Measurements from ENCODE around the gene SBSN. TPM values are rescaled to one million over a fixed set of nuclear protein-coding genes. Genes with fewer than 3 reads are reported as not detected.

Gene SBSN
- total RNA-seq, 2 experiments from 2014 or later: not detected

GRCh38 chr19:35558400-35559280, 30.5 kb upstream of the SBSN start:
- peaks cover 66% of the 10 kb centered on the region for H3K27me3 Mint-ChIP-seq
- no peak for DNase-seq
- no peak overlapping the region for H3K4me3 Mint-ChIP-seq
- peaks cover 2% of the 10 kb centered on the region for H3K36me3 Mint-ChIP-seq
- H3K4me1 Mint-ChIP-seq: peaks cover 3% of the 10 kb centered on the region
- H3K9me3 Mint-ChIP-seq: no peaks in the 10 kb centered on the region
- no peak overlapping the region for H3K27ac Mint-ChIP-seq

- Mint-ChIP-seq H3K27ac (no peak overlapping the region), H3K36me3 (peaks cover 2% of the 10 kb centered on the region), H3K9me3 (no peaks in the 10 kb centered on the region), H3K27me3 (peaks cover 60% of the 10 kb centered on the region), H3K4me3 (peak overlapping the region; percentile 59), H3K4me1 (peaks cover 3% of the 10 kb centered on the region)
- DNase-seq: peak; percentile 72
Observed at GRCh38 chr19:35557539-35558399, 29.7 kb upstream of the SBSN start.

- no peak overlapping the region for H3K4me3 Mint-ChIP-seq
Observed at GRCh38 chr19:35556846-35557538, 28.9 kb upstream of the SBSN start.

GRCh38 chr19:35556025-35556590, 28.0 kb upstream of the SBSN start:
- Mint-ChIP-seq H3K36me3 (peaks cover 2% of the 10 kb centered on the region), H3K27ac (no peak overlapping the region), H3K27me3 (peaks cover 44% of the 10 kb centered on the region), H3K4me1 (peaks cover 3% of the 10 kb centered on the region), H3K9me3 (no peaks in the 10 kb centered on the region), H3K4me3 (no peak overlapping the region)
- no peak for DNase-seq

More at GRCh38 chr19:35556846-35557538, 28.9 kb upstream of the SBSN start:
- Mint-ChIP-seq H3K36me3 (peaks cover 2% of the 10 kb centered on the region), H3K9me3 (no peaks in the 10 kb centered on the region), H3K4me1 (peaks cover 3% of the 10 kb centered on the region), H3K27ac (no peak overlapping the region), H3K27me3 (peaks cover 52% of the 10 kb centered on the region)
- no peak for DNase-seq

GRCh38 chr19:35555301-35556005, 27.3 kb upstream of the SBSN start:
- Mint-ChIP-seq H3K27ac (no peak overlapping the region), H3K27me3 (peaks cover 38% of the 10 kb centered on the region)
- DNase-seq: no peak

GRCh38 chr19:35554076-35554475, 26.0 kb upstream of the SBSN start:
- DNase-seq: no peak
- Mint-ChIP-seq H3K4me3 (no peak overlapping the region), H3K4me1 (peaks cover 7% of the 10 kb centered on the region), H3K36me3 (peaks cover 5% of the 10 kb centered on the region), H3K9me3 (no peaks in the 10 kb centered on the region), H3K27ac (no peak overlapping the region), H3K27me3 (peaks cover 24% of the 10 kb centered on the region)

More at GRCh38 chr19:35555301-35556005, 27.3 kb upstream of the SBSN start:
- Mint-ChIP-seq H3K4me1 (peaks cover 3% of the 10 kb centered on the region), H3K4me3 (no peak overlapping the region), H3K9me3 (no peaks in the 10 kb centered on the region), H3K36me3 (peaks cover 5% of the 10 kb centered on the region)

- H3K36me3 Mint-ChIP-seq: peaks cover 5% of the 10 kb centered on the region
- H3K4me3 Mint-ChIP-seq: no peak overlapping the region
- DNase-seq: no peak
- H3K4me1 Mint-ChIP-seq: peaks cover 13% of the 10 kb centered on the region
- peaks cover 18% of the 10 kb centered on the region for H3K27me3 Mint-ChIP-seq
- no peaks in the 10 kb centered on the region for H3K9me3 Mint-ChIP-seq
- H3K27ac Mint-ChIP-seq: no peak overlapping the region
Observed at GRCh38 chr19:35553385-35554000, 25.4 kb upstream of the SBSN start.

- no peak for DNase-seq
- H3K27ac Mint-ChIP-seq: no peak overlapping the region
- H3K4me1 Mint-ChIP-seq: peaks cover 12% of the 10 kb centered on the region
- no peaks in the 10 kb centered on the region for H3K9me3 Mint-ChIP-seq
- peaks cover 15% of the 10 kb centered on the region for H3K27me3 Mint-ChIP-seq
- H3K36me3 Mint-ChIP-seq: peaks cover 8% of the 10 kb centered on the region
- no peak overlapping the region for H3K4me3 Mint-ChIP-seq
Observed at GRCh38 chr19:35552534-35553384, 24.6 kb upstream of the SBSN start.

GRCh38 chr19:35551091-35551810, 23.1 kb upstream of the SBSN start:
- H3K27ac Mint-ChIP-seq: no peak overlapping the region
- no peak for DNase-seq
- H3K4me3 Mint-ChIP-seq: no peak overlapping the region
- H3K4me1 Mint-ChIP-seq: peaks cover 23% of the 10 kb centered on the region
- H3K9me3 Mint-ChIP-seq: no peaks in the 10 kb centered on the region
- peaks cover 17% of the 10 kb centered on the region for H3K36me3 Mint-ChIP-seq
- peaks cover 3% of the 10 kb centered on the region for H3K27me3 Mint-ChIP-seq

GRCh38 chr19:35549879-35550523, 21.9 kb upstream of the SBSN start:
- Mint-ChIP-seq H3K9me3 (no peaks in the 10 kb centered on the region), H3K27me3 (no peaks in the 10 kb centered on the region), H3K4me1 (peaks cover 25% of the 10 kb centered on the region), H3K27ac (no peak overlapping the region), H3K4me3 (no peak overlapping the region), H3K36me3 (peaks cover 19% of the 10 kb centered on the region)
- DNase-seq: no peak

- DNase-seq: peak; percentile 43
- peaks cover 27% of the 10 kb centered on the region for H3K36me3 Mint-ChIP-seq
- H3K9me3 Mint-ChIP-seq: no peaks in the 10 kb centered on the region
- H3K27ac Mint-ChIP-seq: no peak overlapping the region
- H3K4me3 Mint-ChIP-seq: no peak overlapping the region
- no peaks in the 10 kb centered on the region for H3K27me3 Mint-ChIP-seq
- H3K4me1 Mint-ChIP-seq: peaks cover 30% of the 10 kb centered on the region
Observed at GRCh38 chr19:35549174-35549788, 21.2 kb upstream of the SBSN start.

GRCh38 chr19:35546532-35546931, 18.4 kb upstream of the SBSN start:
- H3K9me3 Mint-ChIP-seq: no peaks in the 10 kb centered on the region
- peaks cover 29% of the 10 kb centered on the region for H3K36me3 Mint-ChIP-seq
- DNase-seq: no peak
- H3K4me3 Mint-ChIP-seq: peak overlapping the region; percentile 93
- H3K4me1 Mint-ChIP-seq: peaks cover 34% of the 10 kb centered on the region
- peak overlapping the region; percentile 97 for H3K27ac Mint-ChIP-seq
- H3K27me3 Mint-ChIP-seq: no peaks in the 10 kb centered on the region
